Heart left ventricle (tissue), 16 donors: ENCODE results near the gene KIF2A. TPM values are rescaled to one million over a fixed set of nuclear protein-coding genes. Genes with fewer than 3 reads are reported as not detected.

Experiments
- ATAC-seq, 4 donors: fragments of 200-7000 bp; cut with Tn5 transposase; one replicate each; pipeline ENCODE4 v1.9.1; 2020 to 2022; ENCODE audit warnings: moderate library complexity in 4 of 4, mild to moderate bottlenecking in 3 of 4, moderate number of reproducible peaks in 1 of 4
- DNase-seq, 5 donors: peaks; one replicate each; pipeline ENCODE4 v3.0.0-alpha.2; 2020
- H3K27ac ChIP-seq, 12 donors: fragments of 200-600 bp; sonication (generic) in 4 of 12; one replicate each; pipeline versions ENCODE4 v1.5.0 to v1.8.0; 2016 to 2022; ENCODE audit warnings: mild to moderate bottlenecking in 2 of 12
- H3K27me3 ChIP-seq, 9 donors: fragments of 200-600 bp; sonication (generic) in 2 of 9; one replicate each; pipeline versions ENCODE4 v1.5.1 to v1.8.0; 2016 to 2022; ENCODE audit warnings: mild to moderate bottlenecking in 3 of 9
- H3K36me3 ChIP-seq, 9 donors: fragments of 200-600 bp; sonication (generic) in 2 of 9; one replicate each; pipeline versions ENCODE4 v1.5.0 to v1.8.0; 2018 to 2022; ENCODE audit warnings: mild to moderate bottlenecking in 2 of 9
- H3K4me1 ChIP-seq, 12 donors: fragments of 200-600 bp; sonication (generic) in 4 of 12; one replicate each; pipeline versions ENCODE4 v1.5.0 to v1.8.0; 2016 to 2022; ENCODE audit warnings: mild to moderate bottlenecking in 3 of 12
- H3K4me3 ChIP-seq, 12 donors: fragments of 200-600 bp; sonication (generic) in 4 of 12; one replicate each; pipeline versions ENCODE4 v1.5.0 to v1.8.0; 2017 to 2022; ENCODE audit warnings: mild to moderate bottlenecking in 9 of 12, moderate library complexity in 4 of 12
- H3K9me3 ChIP-seq, 12 donors: fragments of 200-600 bp; sonication (generic) in 4 of 12; one replicate each; pipeline versions ENCODE4 v1.5.0 to v1.8.0; 2016 to 2022; ENCODE audit warnings: mild to moderate bottlenecking in 1 of 12
- CTCF ChIP-seq, 12 donors: fragments of 200-600 bp; sonication (generic) in 4 of 12; IDR thresholded peaks; one replicate each; pipeline versions ENCODE4 v1.5.0 to v1.8.0; 2018 to 2022; ENCODE audit warnings: antibody characterized with exemption in 12 of 12, mild to moderate bottlenecking in 5 of 12
- POLR2A ChIP-seq, 2 donors: fragments of 450-650 bp; IDR thresholded peaks; one replicate each; pipeline ENCODE4 v1.6.1; 2017; ENCODE audit warnings: antibody characterized with exemption in 2 of 2, mild to moderate bottlenecking in 2 of 2, moderate library complexity in 2 of 2
- WGBS, 4 donors: extraction: QIAGEN DNeasy Blood & Tissue Kit in 2 of 4; methylation state at CpG; one replicate each; pipeline versions ENCODE4 v1.1.5 to v1.1.7; 2013 to 2018; 5-methylcytosine and 5-hydroxymethylcytosine counted together
- intact Hi-C, 10 donors: fragments of 100-400 bp; cut with DNase I; formaldehyde crosslinking; loops; one replicate each; pipeline versions ENCODE4 v1.11.1 to v1.14.2; 2022
- polyA plus RNA-seq, 2 donors: library from polyadenylated mRNA; stranded (reverse); fragments of 200-250 nt; gene quantifications; one replicate each; pipeline ENCODE4 v1.2.3, GENCODE V29; 2013
- total RNA-seq, 9 donors: library from RNA; depleted of rRNA in 2 of 9; stranded (reverse); fragments of >200 nt in 2 of 9; fragmentation: NEBNext Ultra II Directional in 3 of 9; extraction: Animal tissue kit (Norgen Biotek cat#: 25700) in 3 of 9; gene quantifications; one replicate each; pipeline versions ENCODE4 v1.1.0 to v1.2.4, GENCODE V29; 2016 to 2023
- donor health status: ischemic (EF 13 %, LVEDD 7.1; RV severe dilation, severe dysfunction).
- donor health status: healthy with polysubstance abuse.
- donor health status: DM: no; HTN: yes; CAD: no.
- donor health status: DM: no; HTN: no; CAD: no.
- donor health status: ischemic (EF 25% LVEDD 6.9; RV normal size, moderate dysfunction).
- donor health status: ischemic (EF 25% LVEDD 5.7; RV mildly dilated, moderate dysfunction).
- donor health status: healthy.
- donor health status: DM: yes; HTN: yes; CAD: no.
- donor health status: ischemic (EF 35%, LVEDD 5.7; RV mildly dilated, moderate dysfunction).
- donor health status: nonischemic (EF 11% LVEDD 7.7; RV severe dilation, severe dysfunction).
- donor health status: DM: yes; HTN: yes; CAD: no.
- donor health status: PGD.
- donor health status: ischemic (EF 29% LVEDD 5.4; RV normal size, mild dysfunction).
- donor health status: nonischemic (EF 23%, LVEDD 6.1; RV moderate dilation, normal function).

KIF2A gene
- total and polyA plus RNA-seq, 11 donors, result 1.5 to 18.8 (median 10.7) TPM

- intact Hi-C loops, result loop anchor here in 1 of 10 donors (5.0 kb wide), 1 partner anchor 47 kb away; no protein-coding TSS in a partner anchor
- WGBS, 4 donors, result 84 to 93% (median 85%) methylated on average over 2 of the region's 2 CpGs
- Histone ChIP-seq H3K36me3 (no peaks in the 10 kb centered on the region), H3K4me3 (no peak overlapping the region), H3K9me3 (peaks cover 0 to 2% (median 0%) of the 10 kb centered on the region in 12 donors), H3K4me1 (no peaks in the 10 kb centered on the region), H3K27me3 (peaks cover 0 to 3% (median 0%) of the 10 kb centered on the region in 9 donors), H3K27ac (no peak overlapping the region)
- ATAC-seq (no peak), DNase-seq (no peak)
- TF ChIP-seq POLR2A (IDR thresholded peaks at IDR 0.05), result no peak
These were observed 22.1 kb upstream of the KIF2A start for GRCh38 chr5:62283861-62284260.

- Histone ChIP-seq H3K4me1 (no peaks in the 10 kb centered on the region), H3K27me3 (peaks cover 0 to 3% (median 0%) of the 10 kb centered on the region in 9 donors), H3K9me3 (peaks cover 0 to 2% (median 0%) of the 10 kb centered on the region in 12 donors), H3K4me3 (no peak overlapping the region), H3K36me3 (no peaks in the 10 kb centered on the region), H3K27ac (no peak overlapping the region)
- DNase-seq (no peak), ATAC-seq (no peak)
- TF ChIP-seq POLR2A (IDR thresholded peaks at IDR 0.05), result no peak
- TF ChIP-seq CTCF (IDR thresholded peaks at IDR 0.05), result no peak
- 82 to 90% (median 87%) methylated on average over 6 of the region's 6 CpGs for WGBS, 4 donors
- intact Hi-C loops, result loop anchor here in 1 of 10 donors (5.0 kb wide), 1 partner anchor 48 kb away; no protein-coding TSS in a partner anchor
These were observed 20.8 kb upstream of the KIF2A start for GRCh38 chr5:62284946-62285891.

GRCh38 chr5:62286834-62287233 lies 19.2 kb upstream of the KIF2A start:
- Histone ChIP-seq H3K9me3 (peaks cover 0 to 2% (median 0%) of the 10 kb centered on the region in 12 donors), H3K27ac (no peak overlapping the region), H3K4me3 (no peak overlapping the region), H3K36me3 (no peaks in the 10 kb centered on the region), H3K4me1 (no peaks in the 10 kb centered on the region), H3K27me3 (peaks cover 0 to 3% (median 0%) of the 10 kb centered on the region in 9 donors)
- TF ChIP-seq CTCF (IDR thresholded peaks at IDR 0.05), result no peak
- no peak for TF ChIP-seq POLR2A (IDR thresholded peaks at IDR 0.05)
- DNase-seq, result no peak
- no peak for ATAC-seq
- WGBS, 4 donors, result 82 to 89% (median 86%) methylated on average over 3 of the region's 3 CpGs
- intact Hi-C loops, result no loop called here

GRCh38 chr5:62287237-62287636 lies 18.8 kb upstream of the KIF2A start:
- ATAC-seq, result no peak
- Histone ChIP-seq H3K27ac (no peak overlapping the region), H3K4me3 (no peak overlapping the region), H3K4me1 (no peaks in the 10 kb centered on the region), H3K9me3 (peaks cover 0 to 2% (median 0%) of the 10 kb centered on the region in 12 donors), H3K36me3 (no peaks in the 10 kb centered on the region), H3K27me3 (peaks cover 0 to under 1% (median 0%) of the 10 kb centered on the region in 9 donors)
- TF ChIP-seq POLR2A (IDR thresholded peaks at IDR 0.05) (no peak), CTCF (IDR thresholded peaks at IDR 0.05) (no peak)
- no peak for DNase-seq
- WGBS, 4 donors, result 73 to 88% (median 82%) methylated on average over 3 of the region's 3 CpGs
- intact Hi-C loops, result no loop called here
